Smooth muscle cell (in vitro differentiated cells): ENCODE results near the gene SNED1. TPM values are rescaled to one million over a fixed set of nuclear protein-coding genes. Genes with fewer than 3 reads are reported as not detected.

Source experiments
- DNase-seq: peaks from one replicate; lab custom pipeline; 2025; ENCODE audit not compliant: unreplicated experiment; lab: John Stamatoyannopoulos, UW
- H2AFZ ChIP-seq: fragments of 200-600 bp; sonication (generic); 2 replicates; pipeline ENCODE4 v1.6.0; 2016; ENCODE audit warnings: antibody characterized with exemption, low read depth, mild to moderate bottlenecking
- H3F3A ChIP-seq: fragments of 200-600 bp; sonication (generic); 2 replicates; pipeline ENCODE4 v1.6.0; 2017; ENCODE audit warnings: antibody characterized with exemption, low read depth
- H3K27ac ChIP-seq: fragments of 200-600 bp; sonication (generic); 2 replicates; pipeline ENCODE4 v1.5.1; 2016; ENCODE audit warnings: low read depth, mild to moderate bottlenecking
- H3K27me3 ChIP-seq: fragments of 200-600 bp; sonication (generic); 2 replicates; pipeline ENCODE4 v1.6.1; 2016; ENCODE audit warnings: low read depth, mild to moderate bottlenecking
- H3K36me3 ChIP-seq: fragments of 200-600 bp; sonication (generic); 2 replicates; pipeline ENCODE4 v1.5.1; 2016; ENCODE audit warnings: low read depth
- H3K4me1 ChIP-seq: fragments of 200-600 bp; sonication (generic); 2 replicates; pipeline ENCODE4 v1.5.1; 2016; ENCODE audit warnings: low read depth
- H3K4me2 ChIP-seq: fragments of 200-600 bp; sonication (generic); 2 replicates; pipeline ENCODE4 v1.6.0; 2016; ENCODE audit warnings: mild to moderate bottlenecking
- H3K4me3 ChIP-seq: fragments of 200-600 bp; sonication (generic); 2 replicates; pipeline ENCODE4 v1.5.1; 2016; ENCODE audit warnings: mild to moderate bottlenecking
- H3K79me2 ChIP-seq: fragments of 200-600 bp; sonication (generic); 2 replicates; pipeline ENCODE4 v1.6.0; 2016; ENCODE audit warnings: low read depth, mild to moderate bottlenecking
- H3K9ac ChIP-seq: fragments of 200-600 bp; sonication (generic); 2 replicates; pipeline ENCODE4 v1.6.0; 2016; ENCODE audit warnings: low read depth
- H3K9me3 ChIP-seq: fragments of 200-600 bp; sonication (generic); replicated peaks from 2 replicates; pipeline ENCODE4 v1.5.1; 2016; ENCODE audit warnings: low read depth
- H4K20me1 ChIP-seq: fragments of 200-600 bp; sonication (generic); 2 replicates; pipeline ENCODE4 v1.6.0; 2016; ENCODE audit warnings: low read depth
- CTCF ChIP-seq: fragments of 200-600 bp; sonication (generic); IDR thresholded peaks from 2 replicates; pipeline ENCODE4 v1.5.1; 2017; ENCODE audit warnings: borderline replicate concordance, mild to moderate bottlenecking, antibody characterized with exemption; ENCODE audit not compliant: insufficient read depth, poor library complexity, severe bottlenecking
- WGBS: methylation state at CpG from one replicate; pipeline ENCODE4 v1.1.7; 2016; ENCODE audit warnings: low lambda C conversion rate; 5-methylcytosine and 5-hydroxymethylcytosine counted together
- polyA plus RNA-seq: library from polyadenylated mRNA; unstranded; fragments of >200 nt; fragmentation: Nextera tagmentation; extraction: Ambion mirVana; gene quantifications from 2 replicates; pipeline ENCODE4 v1.2.1, GENCODE V29; 2016
- total RNA-seq: library from RNA; depleted of rRNA; stranded (reverse); fragments of >200 nt; gene quantifications from 2 replicates; pipeline ENCODE4 v1.2.3, GENCODE V29; 2014

SNED1 gene
- total and polyA plus RNA-seq, 2 experiments from 2014 or later: 0.36 to 3.0 TPM

DNA sequence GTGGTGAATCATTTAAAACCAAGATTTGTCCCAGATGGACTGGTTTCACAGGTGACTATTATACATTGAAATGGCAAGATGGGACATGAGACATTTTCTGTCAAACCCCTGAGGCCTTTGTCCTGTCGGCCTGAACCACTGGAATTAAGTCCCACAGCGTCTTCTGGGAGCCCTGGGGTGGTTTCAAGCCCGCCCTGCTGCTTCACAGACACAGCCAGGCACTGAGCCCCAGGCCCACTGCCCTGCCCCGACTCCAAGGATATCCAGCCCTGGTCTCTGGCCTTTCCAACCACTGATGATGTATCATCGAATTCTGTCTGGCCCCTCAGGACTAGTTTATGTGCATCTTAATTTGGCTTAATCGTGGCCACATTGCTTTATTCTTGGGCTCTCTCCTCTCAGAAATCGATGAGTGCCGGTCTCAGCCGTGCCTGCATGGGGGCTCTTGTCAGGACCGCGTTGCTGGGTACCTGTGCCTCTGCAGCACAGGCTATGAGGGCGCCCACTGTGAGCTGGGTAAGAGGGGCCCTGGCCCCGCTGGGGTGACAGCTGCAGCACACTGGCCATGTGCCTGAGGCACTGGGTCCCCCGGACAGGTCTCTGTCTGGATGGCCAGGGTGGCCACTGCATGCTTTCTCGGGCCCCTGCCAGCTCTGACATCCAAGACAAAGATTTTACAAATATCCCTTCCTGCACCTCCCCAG, 64.1 kb downstream of the SNED1 start:
- H3K27ac ChIP-seq: peak overlapping the region; percentile 30
- H4K20me1 ChIP-seq: no peaks in the 10 kb centered on the region
- H3K4me1 ChIP-seq: no peaks in the 10 kb centered on the region
- no peaks in the 10 kb centered on the region for H3K36me3 ChIP-seq
- H3K4me2 ChIP-seq: no peak overlapping the region
- H3F3A ChIP-seq: no peaks in the 10 kb centered on the region
- 85% methylated on average over 15 of the region's 15 CpGs for WGBS
- no peak overlapping the region for H2AFZ ChIP-seq
- H3K9me3 ChIP-seq: no peaks in the 10 kb centered on the region
- H3K9ac ChIP-seq: no peak overlapping the region
- no peak for TF ChIP-seq CTCF
- no peak overlapping the region for H3K4me3 ChIP-seq
- H3K27me3 ChIP-seq: peaks cover 4% of the 10 kb centered on the region
- DNase-seq: no peak
- H3K79me2 ChIP-seq: no peaks in the 10 kb centered on the region

- no peaks in the 10 kb centered on the region for H3K79me2 ChIP-seq
- no peaks in the 10 kb centered on the region for H4K20me1 ChIP-seq
- no peak overlapping the region for H3K4me2 ChIP-seq
- no peak overlapping the region for H3K4me3 ChIP-seq
- H2AFZ ChIP-seq: no peak overlapping the region
- no peaks in the 10 kb centered on the region for H3F3A ChIP-seq
- no peaks in the 10 kb centered on the region for H3K4me1 ChIP-seq
- no peaks in the 10 kb centered on the region for H3K36me3 ChIP-seq
- no peak overlapping the region for H3K27ac ChIP-seq
- TF ChIP-seq CTCF: no peak
- no peak for DNase-seq
- peaks cover 4% of the 10 kb centered on the region for H3K27me3 ChIP-seq
- no peaks in the 10 kb centered on the region for H3K9me3 ChIP-seq
- no peak overlapping the region for H3K9ac ChIP-seq
- 77% methylated on average over 13 of the region's 13 CpGs for WGBS
Observed at GRCh38 chr2:241063093-241063551, 64.7 kb downstream of the SNED1 start.

GRCh38 chr2:241063587-241063986, 65.2 kb downstream of the SNED1 start:
- Histone ChIP-seq H2AFZ (no peak overlapping the region), H3K36me3 (no peaks in the 10 kb centered on the region), H3K27ac (no peak overlapping the region), H3K4me2 (peak overlapping the region; percentile 67), H3K4me1 (no peaks in the 10 kb centered on the region), H3K27me3 (peaks cover 4% of the 10 kb centered on the region), H3K9me3 (no peaks in the 10 kb centered on the region), H3K9ac (no peak overlapping the region), H3K79me2 (no peaks in the 10 kb centered on the region), H3K4me3 (peak overlapping the region; percentile 23), H3F3A (no peaks in the 10 kb centered on the region), H4K20me1 (no peaks in the 10 kb centered on the region)
- DNase-seq: no peak
- TF ChIP-seq CTCF: no peak
- 74% methylated on average over 4 of the region's 8 CpGs for WGBS
